ENCODE results near the gene TOM1L2. TPM values are rescaled to one million over a fixed set of nuclear protein-coding genes. Genes with fewer than 3 reads are reported as not detected.

The TOM1L2 gene
- total RNA-seq, 1 experiment from 2014 or later = 45.2 TPM

- peaks cover 8% of the 10 kb centered on the region; the same call in 1 of the 2 replicates for H3K4me1 ChIP-seq (ENCODE audit: control insufficient read depth, insufficient read depth, low read length)
- POLR2A ChIA-PET = no interaction called here
- TF ChIP-seq CTCF (IDR thresholded peaks at IDR 0.05) = no peak
- TF ChIP-seq, protein P1, sequence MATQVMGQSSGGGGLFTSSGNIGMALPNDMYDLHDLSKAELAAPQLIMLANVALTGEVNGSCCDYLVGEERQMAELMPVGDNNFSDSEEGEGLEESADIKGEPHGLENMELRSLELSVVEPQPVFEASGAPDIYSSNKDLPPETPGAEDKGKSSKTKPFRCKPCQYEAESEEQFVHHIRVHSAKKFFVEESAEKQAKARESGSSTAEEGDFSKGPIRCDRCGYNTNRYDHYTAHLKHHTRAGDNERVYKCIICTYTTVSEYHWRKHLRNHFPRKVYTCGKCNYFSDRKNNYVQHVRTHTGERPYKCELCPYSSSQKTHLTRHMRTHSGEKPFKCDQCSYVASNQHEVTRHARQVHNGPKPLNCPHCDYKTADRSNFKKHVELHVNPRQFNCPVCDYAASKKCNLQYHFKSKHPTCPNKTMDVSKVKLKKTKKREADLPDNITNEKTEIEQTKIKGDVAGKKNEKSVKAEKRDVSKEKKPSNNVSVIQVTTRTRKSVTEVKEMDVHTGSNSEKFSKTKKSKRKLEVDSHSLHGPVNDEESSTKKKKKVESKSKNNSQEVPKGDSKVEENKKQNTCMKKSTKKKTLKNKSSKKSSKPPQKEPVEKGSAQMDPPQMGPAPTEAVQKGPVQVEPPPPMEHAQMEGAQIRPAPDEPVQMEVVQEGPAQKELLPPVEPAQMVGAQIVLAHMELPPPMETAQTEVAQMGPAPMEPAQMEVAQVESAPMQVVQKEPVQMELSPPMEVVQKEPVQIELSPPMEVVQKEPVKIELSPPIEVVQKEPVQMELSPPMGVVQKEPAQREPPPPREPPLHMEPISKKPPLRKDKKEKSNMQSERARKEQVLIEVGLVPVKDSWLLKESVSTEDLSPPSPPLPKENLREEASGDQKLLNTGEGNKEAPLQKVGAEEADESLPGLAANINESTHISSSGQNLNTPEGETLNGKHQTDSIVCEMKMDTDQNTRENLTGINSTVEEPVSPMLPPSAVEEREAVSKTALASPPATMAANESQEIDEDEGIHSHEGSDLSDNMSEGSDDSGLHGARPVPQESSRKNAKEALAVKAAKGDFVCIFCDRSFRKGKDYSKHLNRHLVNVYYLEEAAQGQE (IDR thresholded peaks at IDR 0.05; ENCODE audit: insufficient read depth in 1 of 2, low read depth in 2 of 2, low read length in 1 of 2) = no peak
- TF ChIP-seq POLR2AphosphoS5 (IDR thresholded peaks at IDR 0.05; ENCODE audit: low read depth, low read length) = no peak
- TF ChIP-seq SIN3A (IDR thresholded peaks at IDR 0.05; ENCODE audit: borderline replicate concordance, insufficient read depth, low read depth, low read length) = no peak
- TF ChIP-seq TCF7L2 (IDR thresholded peaks at IDR 0.05; ENCODE audit: low read depth, low read length) = no peak
- BruUV-seq (replicated peaks) = no TSS peak
- ATAC-seq = no peak
- no peak for DNase-seq (ENCODE audit: low read depth, low spot score)
- H3K36me3 ChIP-seq (ENCODE audit: control insufficient read depth, insufficient read depth, low read length) = no peaks in the 10 kb centered on the region
- CTCF ChIA-PET = no interaction called here
- H3K4me3 ChIP-seq (ENCODE audit: low read depth in 2 of 2, low read length in 2 of 2) = no peak overlapping the region
- no peaks in the 10 kb centered on the region for H3K9me3 ChIP-seq (ENCODE audit: control insufficient read depth, insufficient read depth, low read depth, low read length)
- no peaks in the 10 kb centered on the region for H3K27me3 ChIP-seq (ENCODE audit: control insufficient read depth, insufficient read depth, low read length)
- in situ Hi-C loops (cut with HindIII; ENCODE audit: low pct_unique_long_range_greater_than_20kb, low sequenced_read_pairs) (no loop called here), intact Hi-C loops (cut with micrococcal nuclease; ENCODE audit: unreplicated experiment) (no loop called here)
- H3K27ac ChIP-seq (ENCODE audit: low read length) = no peak overlapping the region
Observed at GRCh38 chr17:17976931-17977570, 4.9 kb upstream of the TOM1L2 start.

DNA sequence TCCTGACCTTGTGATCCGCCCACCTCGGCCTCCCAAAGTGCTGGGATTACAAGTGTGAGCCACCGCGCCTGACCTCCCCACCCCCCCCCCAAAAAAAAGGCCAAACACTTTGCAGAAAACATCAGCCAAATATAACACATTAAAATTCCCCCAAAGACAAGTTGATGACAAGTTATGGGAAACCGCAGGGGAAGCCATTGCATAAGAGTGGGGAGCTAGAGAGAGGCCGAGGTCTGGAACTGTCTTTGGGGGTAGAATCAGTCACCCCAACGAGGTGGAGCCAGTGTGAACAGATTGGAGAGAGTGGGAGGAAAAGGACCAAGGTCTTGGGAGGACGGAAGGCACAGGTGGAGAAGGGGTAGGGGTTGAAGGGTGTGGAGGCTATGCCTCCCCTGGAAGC lies 3.2 kb upstream of the TOM1L2 start:
- TF ChIP-seq CTCF (IDR thresholded peaks at IDR 0.05) = no peak
- TF ChIP-seq POLR2AphosphoS5 (IDR thresholded peaks at IDR 0.05; ENCODE audit: low read depth, low read length) = no peak
- ChIA-PET CTCF (no interaction called here), POLR2A (interaction anchor here (0.6 kb wide), 1 partner anchor 14 kb away, joined by 4 read pairs; no protein-coding TSS in a partner anchor)

More for the DNA sequence above, 3.2 kb upstream of the TOM1L2 start:
- Histone ChIP-seq H3K4me1 (ENCODE audit: control insufficient read depth, insufficient read depth, low read length) (peaks cover 14% of the 10 kb centered on the region), H3K4me3 (ENCODE audit: low read depth in 2 of 2, low read length in 2 of 2) (no peak overlapping the region), H3K36me3 (ENCODE audit: control insufficient read depth, insufficient read depth, low read length) (no peaks in the 10 kb centered on the region; the same call in 1 of the 2 replicates), H3K27me3 (ENCODE audit: control insufficient read depth, insufficient read depth, low read length) (no peaks in the 10 kb centered on the region), H3K27ac (ENCODE audit: low read length) (no peak overlapping the region), H3K9me3 (ENCODE audit: control insufficient read depth, insufficient read depth, low read depth, low read length) (no peaks in the 10 kb centered on the region)
- in situ Hi-C loops (cut with HindIII; ENCODE audit: low pct_unique_long_range_greater_than_20kb, low sequenced_read_pairs) (no loop called here), intact Hi-C loops (cut with micrococcal nuclease; ENCODE audit: unreplicated experiment) (no loop called here)
- ATAC-seq (no peak), DNase-seq (ENCODE audit: low read depth, low spot score) (no peak)
- BruUV-seq (replicated peaks) = no TSS peak

Data from Panc1 (cell line).